Measurements from ENCODE around the gene MINDY4. TPM values are rescaled to one million over a fixed set of nuclear protein-coding genes. Genes with fewer than 3 reads are reported as not detected.

MINDY4 gene
- total RNA-seq, 4 donors from 2014 or later = 11.0 to 30.9 (median 18.9) TPM

GRCh38 chr7:30899066-30899465 lies 127.8 kb downstream of the MINDY4 start:
- no peak for ATAC-seq (ENCODE audit: low FRiP score)
- no peak for DNase-seq (ENCODE audit: low spot score)
- no peak for TF ChIP-seq CTCF (IDR thresholded peaks at IDR 0.05)

GRCh38 chr7:30899630-30900029 lies 128.4 kb downstream of the MINDY4 start:
- no peak for ATAC-seq (ENCODE audit: low FRiP score)
- no peak for DNase-seq (ENCODE audit: low spot score)
- TF ChIP-seq CTCF (IDR thresholded peaks at IDR 0.05) = no peak

GRCh38 chr7:30900053-30900452 lies 128.8 kb downstream of the MINDY4 start:
- TF ChIP-seq CTCF (IDR thresholded peaks at IDR 0.05) = no peak
- no peak for ATAC-seq (ENCODE audit: low FRiP score)
- no peak for DNase-seq (ENCODE audit: low spot score)

GRCh38 chr7:30900803-30901362 lies 129.7 kb downstream of the MINDY4 start:
- ATAC-seq (ENCODE audit: low FRiP score) = no peak
- no peak for DNase-seq (ENCODE audit: low spot score)
- TF ChIP-seq CTCF (IDR thresholded peaks at IDR 0.05) = no peak

GRCh38 chr7:30901856-30902255 lies 130.6 kb downstream of the MINDY4 start:
- no peak for DNase-seq (ENCODE audit: low spot score)
- no peak for TF ChIP-seq CTCF (IDR thresholded peaks at IDR 0.05)
- ATAC-seq (ENCODE audit: low FRiP score) = no peak

- ATAC-seq (ENCODE audit: low FRiP score) = no peak
- TF ChIP-seq CTCF (IDR thresholded peaks at IDR 0.05) = no peak
- no peak for DNase-seq (ENCODE audit: low spot score)
Measured at GRCh38 chr7:30902466-30902865, 131.2 kb downstream of the MINDY4 start.

- TF ChIP-seq CTCF (IDR thresholded peaks at IDR 0.05) = no peak
- ATAC-seq (ENCODE audit: low FRiP score) = no peak
- DNase-seq (ENCODE audit: low spot score) = no peak
Measured at GRCh38 chr7:30903146-30903545, 131.9 kb downstream of the MINDY4 start.
